IMR-90 (cell line): Measurements from ENCODE around the gene ADGRD2. TPM values are rescaled to one million over a fixed set of nuclear protein-coding genes. Genes with fewer than 3 reads are reported as not detected.

Experiments used
- ATAC-seq: fragments of 200-7000 bp; cut with Tn5 transposase; 2 replicates; pipeline ENCODE4 v1.9.1; 2020; ENCODE audit warnings: low read depth, mild to moderate bottlenecking, moderate library complexity
- BruUV-seq: library from RNA; stranded (reverse); fragments of 400-500 nt; replicated peaks from 2 replicates; lab custom pipeline; 2021; lab: Mats Ljungman, UMichigan
- CTCF ChIA-PET: fragments of 300-600 bp; formaldehyde crosslinking; extraction: SDS; loops from one replicate; lab custom pipeline; 2021; ENCODE audit warnings: antibody characterized with exemption; lab: Yijun Ruan, JAX
- POLR2A ChIA-PET: fragments of 300-600 bp; sonication (Branson Sonifier 250); formaldehyde crosslinking; loops from one replicate; lab custom pipeline; 2022; ENCODE audit warnings: antibody characterized with exemption; ENCODE audit not compliant: unreplicated experiment; lab: Charles Lee
- DNase-seq: peaks from one replicate; pipeline ENCODE4 v3.0.0; 2013
- H2AFZ ChIP-seq: replicated peaks from 2 replicates; pipeline ENCODE3; 2013; ENCODE audit warnings: low read length, mild to moderate bottlenecking; ENCODE audit not compliant: poor library complexity
- H2AK5ac ChIP-seq: 2 replicates; pipeline ENCODE4 v1.6.1; 2013; ENCODE audit warnings: low read depth, low read length, inconsistent platforms
- H2AK9ac ChIP-seq: replicated peaks from 2 replicates; pipeline ENCODE3; 2013; ENCODE audit warnings: mild to moderate bottlenecking, low read depth, low read length, moderate library complexity; ENCODE audit not compliant: poor library complexity
- H2BK120ac ChIP-seq: 2 replicates; pipeline ENCODE4 v1.6.1; 2013; ENCODE audit warnings: low read depth, low read length, inconsistent platforms
- H2BK15ac ChIP-seq: 3 replicates; pipeline ENCODE4 v1.6.1; 2013; ENCODE audit warnings: low read depth, low read length, inconsistent platforms
- H2BK20ac ChIP-seq: 2 replicates; pipeline ENCODE4 v1.6.1; 2013; ENCODE audit warnings: low read depth, mild to moderate bottlenecking, inconsistent platforms, low read length, moderate library complexity
- H2BK5ac ChIP-seq: 2 replicates; pipeline ENCODE4 v1.6.1; 2013; ENCODE audit warnings: mild to moderate bottlenecking, low read depth, low read length, inconsistent platforms; ENCODE audit not compliant: poor library complexity, severe bottlenecking
- H3K14ac ChIP-seq: replicated peaks from 2 replicates; pipeline ENCODE4 v1.6.1; 2013; ENCODE audit warnings: low read depth, low read length, inconsistent platforms
- H3K18ac ChIP-seq: 2 replicates; pipeline ENCODE4 v1.6.1; 2013; ENCODE audit warnings: low read depth, low read length, control low read depth
- H3K23ac ChIP-seq: 2 replicates; pipeline ENCODE4 v1.6.1; 2013; ENCODE audit warnings: low read depth, low read length, inconsistent platforms
- H3K27ac ChIP-seq: 2 replicates; pipeline ENCODE4 v1.5.1; 2013; ENCODE audit warnings: mild to moderate bottlenecking, control low read depth, low read length; ENCODE audit not compliant: insufficient read depth
- H3K27me3 ChIP-seq: 2 replicates; pipeline ENCODE4 v1.6.1; 2013; ENCODE audit warnings: low read length; ENCODE audit not compliant: control insufficient read depth, insufficient read depth
- H3K36me3 ChIP-seq: 2 replicates; pipeline ENCODE4 v1.6.1; 2013; ENCODE audit warnings: low read length, mixed read lengths; ENCODE audit not compliant: control insufficient read depth, insufficient read depth
- H3K4ac ChIP-seq: 2 replicates; pipeline ENCODE4 v1.6.1; 2013; ENCODE audit warnings: low read depth, low read length, inconsistent platforms
- H3K4me1 ChIP-seq: 2 replicates; pipeline ENCODE4 v1.6.1; 2013; ENCODE audit warnings: low read length, mixed read lengths; ENCODE audit not compliant: control insufficient read depth, insufficient read depth
- H3K4me2 ChIP-seq: 2 replicates; pipeline ENCODE4 v1.6.1; 2013; ENCODE audit warnings: low read depth, mild to moderate bottlenecking, control low read depth, low read length, moderate library complexity
- H3K4me3 ChIP-seq: 2 replicates; pipeline ENCODE4 v1.5.1; 2013; ENCODE audit warnings: low read depth, mild to moderate bottlenecking, control low read depth, low read length, moderate library complexity; ENCODE audit not compliant: insufficient read depth
- H3K56ac ChIP-seq: 2 replicates; pipeline ENCODE4 v1.6.1; 2013; ENCODE audit warnings: low read length, inconsistent platforms; ENCODE audit not compliant: insufficient read depth; ENCODE audit errors: extremely low read depth
- H3K79me1 ChIP-seq, 2 experiments: 2 replicates each; pipeline ENCODE4 v1.6.1; 2013; ENCODE audit warnings: low read length in 2 of 2, inconsistent platforms in 1 of 2, low read depth in 1 of 2
- H3K9ac ChIP-seq: 2 replicates; pipeline ENCODE4 v1.6.1; 2013; ENCODE audit warnings: low read depth, low read length, control low read depth
- H3K9me1 ChIP-seq: 2 replicates; pipeline ENCODE4 v1.6.1; 2013; ENCODE audit warnings: low read length, inconsistent platforms; ENCODE audit not compliant: insufficient read depth
- H3K9me3 ChIP-seq: 2 replicates; pipeline ENCODE4 v1.6.1; 2013; ENCODE audit warnings: low read length; ENCODE audit not compliant: control insufficient read depth, insufficient read depth
- H4K20me1 ChIP-seq: 2 replicates; pipeline ENCODE4 v1.6.1; 2013; ENCODE audit warnings: low read length, inconsistent platforms; ENCODE audit not compliant: insufficient read depth
- H4K5ac ChIP-seq: 2 replicates; pipeline ENCODE4 v1.6.1; 2013; ENCODE audit warnings: mild to moderate bottlenecking, low read depth, low read length, control low read depth
- H4K8ac ChIP-seq, 2 experiments: 2 replicates each; pipeline ENCODE4 v1.6.1; 2013; ENCODE audit warnings: low read depth in 2 of 2, low read length in 2 of 2, control low read depth in 1 of 2, inconsistent platforms in 1 of 2
- H4K91ac ChIP-seq: 2 replicates; pipeline ENCODE4 v1.6.1; 2013; ENCODE audit warnings: low read depth, low read length, inconsistent platforms; ENCODE audit not compliant: insufficient read depth
- BHLHE40 ChIP-seq: fragments of 150-350 bp; IDR thresholded peaks from 2 replicates; pipeline ENCODE4 v1.6.1; 2016; ENCODE audit warnings: mild to moderate bottlenecking, low read depth, low read length
- CHD1 ChIP-seq: IDR thresholded peaks from 2 replicates; pipeline ENCODE4 v1.6.1; 2012; ENCODE audit warnings: low read depth, low read length, improper control_type of control experiment
- FOS ChIP-seq: fragments of 150-350 bp; IDR thresholded peaks from 2 replicates; pipeline ENCODE4 v1.6.1; 2016; ENCODE audit warnings: low read depth, low read length
- MAZ ChIP-seq: IDR thresholded peaks from 2 replicates; pipeline ENCODE4 v1.6.1; 2012; ENCODE audit warnings: low read depth, mild to moderate bottlenecking, low read length, improper control_type of control experiment, moderate library complexity, borderline replicate concordance
- RCOR1 ChIP-seq: IDR thresholded peaks from 2 replicates; pipeline ENCODE4 v1.6.1; 2012; ENCODE audit warnings: mild to moderate bottlenecking, low read length, improper control_type of control experiment; ENCODE audit not compliant: insufficient replicate concordance
- RFX5 ChIP-seq: IDR thresholded peaks from 2 replicates; pipeline ENCODE4 v1.8.0; 2012; ENCODE audit warnings: low read depth, mild to moderate bottlenecking, low read length, moderate library complexity
- WGBS, 2 experiments: methylation state at CpG; one replicate each; pipeline versions ENCODE4 v1.1.5 to v1.1.7; 2013; ENCODE audit warnings: missing lambda C conversion rate in 2 of 2; ENCODE audit not compliant: insufficient read length in 1 of 2; ENCODE audit errors: extremely low coverage in 2 of 2; 5-methylcytosine and 5-hydroxymethylcytosine counted together
- dilution Hi-C: fragments of 300-500 bp; cut with HindIII; formaldehyde crosslinking; loops from one replicate; pipeline ENCODE4 v1.14.3; 2018; ENCODE audit warnings: low sequenced_read_pairs; ENCODE audit not compliant: unreplicated experiment
- in situ Hi-C: fragments of 300-500 bp; cut with MboI; formaldehyde crosslinking; loops from 3 replicates; pipeline ENCODE4 v1.14.3; 2019; ENCODE audit warnings: low sequenced_read_pairs, inconsistent platforms, mixed read lengths
- intact Hi-C: fragments of 100-400 bp; cut with micrococcal nuclease; formaldehyde crosslinking; loops from 2 replicates; pipeline ENCODE4 v1.10.0; 2022
- polyA plus RNA-seq, 3 experiments: library from polyadenylated mRNA; depleted of rRNA; stranded (reverse); fragments of >200 nt; gene quantifications; 2 replicates each; pipeline ENCODE4 v1.2.3, GENCODE V29; 2012; ENCODE audit warnings: low replicate concordance in 1 of 3
- total RNA-seq: library from RNA; depleted of rRNA; stranded (reverse); fragments of >200 nt; gene quantifications from 2 replicates; pipeline ENCODE4 v1.2.3, GENCODE V29; 2012

ADGRD2 gene
- total and polyA plus RNA-seq, 2 of the 4 experiments (the other 2 are of a cell fraction), result not detected

DNA sequence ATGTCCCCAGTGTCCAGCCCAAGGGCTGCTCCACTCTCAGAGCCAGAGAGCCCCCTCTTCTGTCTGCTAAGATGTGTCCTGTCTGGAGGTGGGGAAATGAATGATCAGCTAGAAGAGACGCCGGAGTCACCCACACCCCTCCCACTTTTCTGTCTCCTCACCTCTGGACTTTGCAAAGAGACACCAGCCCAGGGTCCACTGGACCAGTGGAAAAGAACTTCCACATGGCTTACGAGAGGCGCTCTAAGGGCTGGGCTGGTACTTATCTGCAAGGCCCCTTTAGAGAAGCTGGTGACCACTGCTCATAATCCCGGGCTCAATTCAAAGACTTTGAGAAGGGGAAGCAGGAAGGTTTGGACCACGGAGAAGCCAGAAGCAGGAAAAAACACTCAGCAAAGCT lies 47.8 kb downstream of the ADGRD2 start:
- no peak overlapping the region for H3K14ac ChIP-seq
- H3K4me2 ChIP-seq, result no peak overlapping the region
- H3K9ac ChIP-seq, result no peak overlapping the region
- no peak overlapping the region for H2BK120ac ChIP-seq
- no peak overlapping the region for H2AFZ ChIP-seq
- H4K5ac ChIP-seq, result no peak overlapping the region
- H3K18ac ChIP-seq, result no peak overlapping the region
- H3K27ac ChIP-seq, result no peak overlapping the region
- ATAC-seq, result no peak
- ChIA-PET POLR2A (no interaction called here), CTCF (no interaction called here)
- H3K9me3 ChIP-seq, result peaks cover 4% of the 10 kb centered on the region
- H3K56ac ChIP-seq, result no peak overlapping the region
- H2AK5ac ChIP-seq, result no peak overlapping the region
- H2AK9ac ChIP-seq, result no peak overlapping the region
- no peak overlapping the region for H3K4ac ChIP-seq
- dilution Hi-C loops, result no loop called here
- H2BK20ac ChIP-seq, result no peak overlapping the region
- WGBS, 2 experiments, result 55% methylated on average over 2 of the region's 6 CpGs; no CpG with 5 or more reads in 1 of the 2 experiments
- H3K27me3 ChIP-seq, result peaks cover 92% of the 10 kb centered on the region
- TF ChIP-seq FOS (no peak), RFX5 (no peak), RCOR1 (no peak), BHLHE40 (no peak), CHD1 (no peak), MAZ (no peak)
- peaks cover 3% of the 10 kb centered on the region; the same call in 1 of the 2 replicates for H4K20me1 ChIP-seq
- intact Hi-C loops, result no loop called here
- no peak overlapping the region for H2BK15ac ChIP-seq
- no peak overlapping the region for H4K8ac ChIP-seq
- H4K91ac ChIP-seq, result no peak overlapping the region
- no peaks in the 10 kb centered on the region for H3K36me3 ChIP-seq
- H2BK5ac ChIP-seq, result no peak overlapping the region
- H3K4me1 ChIP-seq, result no peaks in the 10 kb centered on the region; the same call in 1 of the 2 replicates
- no peak overlapping the region for H3K4me3 ChIP-seq
- in situ Hi-C loops, result no loop called here
- H3K23ac ChIP-seq, result no peak overlapping the region
- DNase-seq, result no peak
- H3K79me1 ChIP-seq, result no peaks in the 10 kb centered on the region
- BruUV-seq, result no TSS peak
- no peaks in the 10 kb centered on the region for H3K9me1 ChIP-seq
